ENCODE measurements around the gene LUC7L3. TPM values are rescaled to one million over a fixed set of nuclear protein-coding genes. Genes with fewer than 3 reads are reported as not detected.

The LUC7L3 gene
- total RNA-seq, 1 donor from 2014 or later: 134 TPM

- H3K36me3 Mint-ChIP-seq (ENCODE audit: low read depth): no peaks in the 10 kb centered on the region
- H3K27ac Mint-ChIP-seq: no peak overlapping the region
- peaks cover 4% of the 10 kb centered on the region for H3K4me1 Mint-ChIP-seq (ENCODE audit: low read depth)
- H3K4me3 Mint-ChIP-seq (ENCODE audit: low read depth): no peak overlapping the region
- no peak for DNase-seq (ENCODE audit: low spot score)
- H3K9me3 Mint-ChIP-seq: no peaks in the 10 kb centered on the region
- intact Hi-C loops (cut with micrococcal nuclease): no loop called here
- peaks cover 23% of the 10 kb centered on the region for H3K27me3 Mint-ChIP-seq (ENCODE audit: low read depth)
These were observed 42.8 kb downstream of the LUC7L3 start for GRCh38 chr17:50762177-50762576.

GRCh38 chr17:50763716-50764475 is 44.5 kb downstream of the LUC7L3 start:
- intact Hi-C loops (cut with micrococcal nuclease): no loop called here

GRCh38 chr17:50764734-50765149 is 45.3 kb downstream of the LUC7L3 start:
- Mint-ChIP-seq H3K36me3 (ENCODE audit: low read depth) (no peaks in the 10 kb centered on the region), H3K4me1 (ENCODE audit: low read depth) (peaks cover 4% of the 10 kb centered on the region), H3K27me3 (ENCODE audit: low read depth) (peaks cover 26% of the 10 kb centered on the region), H3K4me3 (ENCODE audit: low read depth) (no peak overlapping the region), H3K9me3 (no peaks in the 10 kb centered on the region), H3K27ac (no peak overlapping the region)
- no peak for DNase-seq (ENCODE audit: low spot score)
- intact Hi-C loops (cut with micrococcal nuclease): no loop called here

More at GRCh38 chr17:50763716-50764475, 44.5 kb downstream of the LUC7L3 start:
- H3K9me3 Mint-ChIP-seq: no peaks in the 10 kb centered on the region
- H3K4me1 Mint-ChIP-seq (ENCODE audit: low read depth): peaks cover 4% of the 10 kb centered on the region
- H3K27ac Mint-ChIP-seq: no peak overlapping the region
- peaks cover 26% of the 10 kb centered on the region for H3K27me3 Mint-ChIP-seq (ENCODE audit: low read depth)
- no peaks in the 10 kb centered on the region for H3K36me3 Mint-ChIP-seq (ENCODE audit: low read depth)
- DNase-seq (ENCODE audit: low spot score): no peak
- H3K4me3 Mint-ChIP-seq (ENCODE audit: low read depth): no peak overlapping the region

GRCh38 chr17:50765454-50766221 is 46.2 kb downstream of the LUC7L3 start:
- Mint-ChIP-seq H3K4me3 (ENCODE audit: low read depth) (no peak overlapping the region), H3K36me3 (ENCODE audit: low read depth) (no peaks in the 10 kb centered on the region), H3K9me3 (no peaks in the 10 kb centered on the region), H3K27me3 (ENCODE audit: low read depth) (peaks cover 33% of the 10 kb centered on the region), H3K4me1 (ENCODE audit: low read depth) (peaks cover 4% of the 10 kb centered on the region), H3K27ac (no peak overlapping the region)
- intact Hi-C loops (cut with micrococcal nuclease): no loop called here
- DNase-seq (ENCODE audit: low spot score): no peak

- intact Hi-C loops (cut with micrococcal nuclease): no loop called here
- peaks cover 4% of the 10 kb centered on the region for H3K4me1 Mint-ChIP-seq (ENCODE audit: low read depth)
- H3K9me3 Mint-ChIP-seq: no peaks in the 10 kb centered on the region
- no peak overlapping the region for H3K27ac Mint-ChIP-seq
- H3K27me3 Mint-ChIP-seq (ENCODE audit: low read depth): peaks cover 33% of the 10 kb centered on the region
- DNase-seq (ENCODE audit: low spot score): no peak
- H3K36me3 Mint-ChIP-seq (ENCODE audit: low read depth): no peaks in the 10 kb centered on the region
- no peak overlapping the region for H3K4me3 Mint-ChIP-seq (ENCODE audit: low read depth)
These were observed 47.0 kb downstream of the LUC7L3 start for GRCh38 chr17:50766222-50767023.

GRCh38 chr17:50767030-50767429 is 47.6 kb downstream of the LUC7L3 start:
- H3K9me3 Mint-ChIP-seq: no peaks in the 10 kb centered on the region
- peaks cover 35% of the 10 kb centered on the region for H3K27me3 Mint-ChIP-seq (ENCODE audit: low read depth)
- no peak overlapping the region for H3K4me3 Mint-ChIP-seq (ENCODE audit: low read depth)
- no peak for DNase-seq (ENCODE audit: low spot score)
- H3K27ac Mint-ChIP-seq: no peak overlapping the region
- intact Hi-C loops (cut with micrococcal nuclease): no loop called here
- peaks cover 4% of the 10 kb centered on the region for H3K4me1 Mint-ChIP-seq (ENCODE audit: low read depth)
- H3K36me3 Mint-ChIP-seq (ENCODE audit: low read depth): no peaks in the 10 kb centered on the region

- Mint-ChIP-seq H3K36me3 (ENCODE audit: low read depth) (no peaks in the 10 kb centered on the region), H3K9me3 (no peaks in the 10 kb centered on the region), H3K4me1 (ENCODE audit: low read depth) (peaks cover 4% of the 10 kb centered on the region), H3K4me3 (ENCODE audit: low read depth) (no peak within 1 kb of the TSS), H3K27ac (no peak within 1 kb of the TSS), H3K27me3 (ENCODE audit: low read depth) (peaks cover 38% of the 10 kb centered on the region)
- intact Hi-C loops (cut with micrococcal nuclease): no loop called here
- DNase-seq (ENCODE audit: low spot score): no peak
These were observed 48.0 kb downstream of the LUC7L3 start, which contains the start of gene ANKRD40CL for GRCh38 chr17:50767446-50767845. TSS of gene ANKRD40CL (minus strand) at chr17:50767518. CDS start at chr17:50766913, 605 bp downstream.

GRCh38 chr17:50768346-50768761 is 49.0 kb downstream of the LUC7L3 start:
- Mint-ChIP-seq H3K4me1 (ENCODE audit: low read depth) (peaks cover under 1% of the 10 kb centered on the region), H3K4me3 (ENCODE audit: low read depth) (no peak overlapping the region), H3K36me3 (ENCODE audit: low read depth) (no peaks in the 10 kb centered on the region), H3K27me3 (ENCODE audit: low read depth) (peaks cover 34% of the 10 kb centered on the region), H3K27ac (no peak overlapping the region), H3K9me3 (no peaks in the 10 kb centered on the region)
- DNase-seq (ENCODE audit: low spot score): no peak
- intact Hi-C loops (cut with micrococcal nuclease): no loop called here

- no peak for DNase-seq (ENCODE audit: low spot score)
- no peak overlapping the region for H3K27ac Mint-ChIP-seq
- no peaks in the 10 kb centered on the region for H3K4me1 Mint-ChIP-seq (ENCODE audit: low read depth)
- intact Hi-C loops (cut with micrococcal nuclease): no loop called here
- no peak overlapping the region for H3K4me3 Mint-ChIP-seq (ENCODE audit: low read depth)
- H3K27me3 Mint-ChIP-seq (ENCODE audit: low read depth): peaks cover 31% of the 10 kb centered on the region
- no peaks in the 10 kb centered on the region for H3K36me3 Mint-ChIP-seq (ENCODE audit: low read depth)
- H3K9me3 Mint-ChIP-seq: no peaks in the 10 kb centered on the region
These were observed 50.5 kb downstream of the LUC7L3 start for GRCh38 chr17:50769884-50770283.

GRCh38 chr17:50770346-50770745 is 50.9 kb downstream of the LUC7L3 start:
- no peak overlapping the region for H3K27ac Mint-ChIP-seq
- no peaks in the 10 kb centered on the region for H3K4me1 Mint-ChIP-seq (ENCODE audit: low read depth)
- no peak for DNase-seq (ENCODE audit: low spot score)
- peaks cover 30% of the 10 kb centered on the region for H3K27me3 Mint-ChIP-seq (ENCODE audit: low read depth)
- no peaks in the 10 kb centered on the region for H3K36me3 Mint-ChIP-seq (ENCODE audit: low read depth)
- intact Hi-C loops (cut with micrococcal nuclease): no loop called here
- no peak overlapping the region for H3K4me3 Mint-ChIP-seq (ENCODE audit: low read depth)
- no peaks in the 10 kb centered on the region for H3K9me3 Mint-ChIP-seq

GRCh38 chr17:50771991-50772785 is 52.8 kb downstream of the LUC7L3 start:
- no peak for DNase-seq (ENCODE audit: low spot score)
- intact Hi-C loops (cut with micrococcal nuclease): no loop called here
- Mint-ChIP-seq H3K36me3 (ENCODE audit: low read depth) (no peaks in the 10 kb centered on the region), H3K9me3 (no peaks in the 10 kb centered on the region), H3K4me3 (ENCODE audit: low read depth) (no peak overlapping the region), H3K27me3 (ENCODE audit: low read depth) (peaks cover 36% of the 10 kb centered on the region), H3K27ac (no peak overlapping the region), H3K4me1 (ENCODE audit: low read depth) (no peaks in the 10 kb centered on the region)

GRCh38 chr17:50774225-50774803 is 54.9 kb downstream of the LUC7L3 start:
- DNase-seq (ENCODE audit: low spot score): no peak
- no peaks in the 10 kb centered on the region for H3K36me3 Mint-ChIP-seq (ENCODE audit: low read depth)
- peaks cover 50% of the 10 kb centered on the region for H3K27me3 Mint-ChIP-seq (ENCODE audit: low read depth)
- intact Hi-C loops (cut with micrococcal nuclease): no loop called here
- peaks cover 7% of the 10 kb centered on the region for H3K4me1 Mint-ChIP-seq (ENCODE audit: low read depth)
- H3K4me3 Mint-ChIP-seq (ENCODE audit: low read depth): no peak overlapping the region
- no peak overlapping the region for H3K27ac Mint-ChIP-seq
- H3K9me3 Mint-ChIP-seq: no peaks in the 10 kb centered on the region
